Thyroid gland (tissue), 4 donors: ENCODE data around the gene NT5C3B. TPM values are rescaled to one million over a fixed set of nuclear protein-coding genes. Genes with fewer than 3 reads are reported as not detected.
A peak's percentile ranks its signal among the peaks of the same experiment; 100 is the strongest.

Experiments used
- DNase-seq, 2 donors: peaks; one replicate each; pipeline ENCODE4 v3.0.0-alpha.2; 2019
- H3K27ac ChIP-seq, 3 donors: fragments of 200-600 bp; sonication (generic); 1 replicate in 2 of 3; 2 replicates in 1 of 3; pipeline ENCODE4 v1.5.1; 2016 to 2019; ENCODE audit warnings: mild to moderate bottlenecking in 1 of 3, moderate library complexity in 1 of 3
- H3K27me3 ChIP-seq: fragments of 200-600 bp; sonication (generic); one replicate; pipeline ENCODE4 v1.5.1; 2019
- H3K36me3 ChIP-seq, 2 donors: fragments of 200-600 bp; sonication (generic); one replicate each; pipeline ENCODE4 v1.5.1; 2016 to 2019
- H3K4me1 ChIP-seq, 2 donors: fragments of 200-600 bp; sonication (generic); one replicate each; pipeline ENCODE4 v1.5.1; 2017 to 2019
- H3K4me3 ChIP-seq, 3 donors: fragments of 200-600 bp; sonication (generic); replicated peaks in 1 of 3; 1 replicate in 2 of 3; 2 replicates in 1 of 3; pipeline ENCODE4 v1.5.1; 2016; ENCODE audit warnings: mild to moderate bottlenecking in 1 of 3
- H3K9me3 ChIP-seq: fragments of 200-600 bp; sonication (generic); one replicate; pipeline ENCODE4 v1.5.1; 2017
- POLR2A ChIP-seq, 2 donors: fragments of 450-650 bp; IDR thresholded peaks; one replicate each; pipeline ENCODE4 v1.6.1; 2017; ENCODE audit warnings: antibody characterized with exemption in 2 of 2, mild to moderate bottlenecking in 2 of 2, moderate library complexity in 1 of 2
- WGBS, 2 donors: methylation state at CpG; one replicate each; pipeline ENCODE4 v1.1.5; 2017; 5-methylcytosine and 5-hydroxymethylcytosine counted together
- intact Hi-C: fragments of 100-400 bp; cut with DNase I; formaldehyde crosslinking; loops from one replicate; pipeline ENCODE4 v1.15.1; 2023
- total RNA-seq, 4 donors: library from RNA; depleted of rRNA; stranded (reverse); fragments of >200 nt; gene quantifications; one replicate each; pipeline ENCODE4 v1.2.3, GENCODE V29; 2016
- TF ChIP-seq, protein P1 (sequence below), 6 experiments: fragments of 200-600 bp in 3 of 6; fragments of 450-650 bp in 3 of 6; sonication (generic) in 3 of 6; IDR thresholded peaks; one replicate each; pipeline ENCODE4 v1.5.1; 2016 to 2019; ENCODE audit warnings: antibody characterized with exemption in 6 of 6, mild to moderate bottlenecking in 2 of 6, inconsistent platforms in 1 of 6, moderate library complexity in 1 of 6

NT5C3B gene
- total RNA-seq, 4 donors from 2014 or later = 97.3 to 132 (median 110) TPM

- Histone ChIP-seq H3K4me3 (peak overlapping the region; percentile 53 to 86 (median 83)), H3K27me3 (no peaks in the 10 kb centered on the region), H3K36me3 (no peaks in the 10 kb centered on the region), H3K27ac (peak overlapping the region; percentile 90 to 98 (median 95)), H3K4me1 (peaks cover 67 to 77% of the 10 kb centered on the region in 2 donors), H3K9me3 (no peaks in the 10 kb centered on the region)
- WGBS, 2 donors = 11 to 15% methylated on average over 8 to 9 of the region's 13 CpGs
- TF ChIP-seq, protein P1, sequence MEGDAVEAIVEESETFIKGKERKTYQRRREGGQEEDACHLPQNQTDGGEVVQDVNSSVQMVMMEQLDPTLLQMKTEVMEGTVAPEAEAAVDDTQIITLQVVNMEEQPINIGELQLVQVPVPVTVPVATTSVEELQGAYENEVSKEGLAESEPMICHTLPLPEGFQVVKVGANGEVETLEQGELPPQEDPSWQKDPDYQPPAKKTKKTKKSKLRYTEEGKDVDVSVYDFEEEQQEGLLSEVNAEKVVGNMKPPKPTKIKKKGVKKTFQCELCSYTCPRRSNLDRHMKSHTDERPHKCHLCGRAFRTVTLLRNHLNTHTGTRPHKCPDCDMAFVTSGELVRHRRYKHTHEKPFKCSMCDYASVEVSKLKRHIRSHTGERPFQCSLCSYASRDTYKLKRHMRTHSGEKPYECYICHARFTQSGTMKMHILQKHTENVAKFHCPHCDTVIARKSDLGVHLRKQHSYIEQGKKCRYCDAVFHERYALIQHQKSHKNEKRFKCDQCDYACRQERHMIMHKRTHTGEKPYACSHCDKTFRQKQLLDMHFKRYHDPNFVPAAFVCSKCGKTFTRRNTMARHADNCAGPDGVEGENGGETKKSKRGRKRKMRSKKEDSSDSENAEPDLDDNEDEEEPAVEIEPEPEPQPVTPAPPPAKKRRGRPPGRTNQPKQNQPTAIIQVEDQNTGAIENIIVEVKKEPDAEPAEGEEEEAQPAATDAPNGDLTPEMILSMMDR (IDR thresholded peaks at IDR 0.05) = no peak
- TF ChIP-seq POLR2A (IDR thresholded peaks at IDR 0.05) = no peak
- intact Hi-C loops = no loop called here
- peak in 1 of 2 donors; percentile 24 for DNase-seq
Measured at GRCh38 chr17:41785091-41785858, 50.8 kb downstream of the NT5C3B start.

DNA sequence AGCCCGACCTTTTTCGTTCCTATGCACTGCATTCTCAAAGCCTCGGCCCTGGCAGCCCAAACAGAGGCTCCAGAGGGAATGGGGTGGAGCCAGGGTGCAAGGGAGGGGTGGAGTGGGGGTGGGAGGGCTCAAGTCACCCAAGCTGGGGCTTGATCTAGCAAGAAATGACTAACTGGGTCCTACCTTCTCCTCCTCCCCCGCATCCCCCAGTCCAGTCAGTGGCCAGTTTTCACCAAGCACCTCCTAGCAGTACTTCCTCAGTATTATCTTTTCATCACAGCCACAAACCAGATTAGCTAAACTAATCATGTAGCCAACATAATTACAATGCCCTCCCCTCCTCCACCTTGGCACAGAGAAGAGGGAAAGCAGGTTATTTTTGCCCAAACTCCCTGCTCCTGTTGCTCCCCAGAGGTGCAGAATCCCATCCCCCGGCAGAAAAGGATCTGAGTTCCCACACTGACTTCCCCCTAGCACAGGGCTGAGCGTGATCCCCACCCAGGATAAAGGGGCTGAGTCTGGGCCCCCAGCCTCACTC lies 51.8 kb downstream of the NT5C3B start:
- 22 to 36% methylated on average over 6 of the region's 6 CpGs for WGBS, 2 donors
- H3K36me3 ChIP-seq = no peaks in the 10 kb centered on the region
- no peaks in the 10 kb centered on the region for H3K27me3 ChIP-seq
- DNase-seq = peak; percentile 73 to 75
- H3K4me1 ChIP-seq = peaks cover 62 to 80% of the 10 kb centered on the region in 2 donors
- intact Hi-C loops = no loop called here
- H3K9me3 ChIP-seq = no peaks in the 10 kb centered on the region
- H3K4me3 ChIP-seq = peak overlapping the region in 1 of 3 donors; percentile 83
- TF ChIP-seq, protein P1 (IDR thresholded peaks at IDR 0.05) = no peak
- TF ChIP-seq POLR2A (IDR thresholded peaks at IDR 0.05) = peak in 1 of 2 donors; percentile 14
- H3K27ac ChIP-seq = peak overlapping the region; percentile 90 to 98 (median 95)

- H3K27me3 ChIP-seq = no peaks in the 10 kb centered on the region
- no peaks in the 10 kb centered on the region for H3K9me3 ChIP-seq
- peak; percentile 76 to 84 for DNase-seq
- H3K36me3 ChIP-seq = no peaks in the 10 kb centered on the region
- TF ChIP-seq POLR2A (IDR thresholded peaks at IDR 0.05) = peak in 1 of 2 donors; percentile 47
- TF ChIP-seq, protein P1 (IDR thresholded peaks at IDR 0.05) = no peak
- intact Hi-C loops = no loop called here
- peaks cover 63 to 82% of the 10 kb centered on the region in 2 donors for H3K4me1 ChIP-seq
- 22 to 29% methylated on average over 4 of the region's 4 CpGs for WGBS, 2 donors
- peak overlapping the region; percentile 35 to 98 (median 95) for H3K27ac ChIP-seq
- no peak overlapping the region for H3K4me3 ChIP-seq
Measured at GRCh38 chr17:41782142-41782541, 53.9 kb downstream of the NT5C3B start.

- WGBS, 2 donors = 53 to 54% methylated on average over 13 of the region's 13 CpGs
- Histone ChIP-seq H3K27ac (peak overlapping the region; percentile 35 to 98 (median 95)), H3K4me3 (no peak overlapping the region), H3K27me3 (no peaks in the 10 kb centered on the region), H3K36me3 (no peaks in the 10 kb centered on the region), H3K4me1 (peaks cover 67 to 86% of the 10 kb centered on the region in 2 donors), H3K9me3 (no peaks in the 10 kb centered on the region)
- TF ChIP-seq POLR2A (IDR thresholded peaks at IDR 0.05) = no peak
- TF ChIP-seq, protein P1 (IDR thresholded peaks at IDR 0.05) = no peak
- DNase-seq = peak in 1 of 2 donors; percentile 34
- intact Hi-C loops = no loop called here
Measured at GRCh38 chr17:41781404-41782110, 54.5 kb downstream of the NT5C3B start.
